HepG2 (cell line): ENCODE results near the gene MAP2K3. TPM values are rescaled to one million over a fixed set of nuclear protein-coding genes. Genes with fewer than 3 reads are reported as not detected.

Experiments used
- NR2F6 ChIP-seq, 2 experiments: IDR thresholded peaks; 2 replicates each; pipeline ENCODE4 v1.6.1; 2016; ENCODE audit warnings: antibody characterized with exemption in 1 of 2, mild to moderate bottlenecking in 1 of 2
- ZBTB1 ChIP-seq: sonication (generic); formaldehyde crosslinking; IDR thresholded peaks from 2 replicates; pipeline ENCODE4 v1.4.0; 2020; ENCODE audit warnings: missing genetic modification reagents, borderline replicate concordance
- ZHX2 ChIP-seq, 2 experiments: sonication (generic) in 1 of 2; formaldehyde crosslinking in 1 of 2; IDR thresholded peaks; 2 replicates each; pipeline versions ENCODE4 v1.6.1 to v1.9.0; 2014 to 2022; ENCODE audit warnings: antibody characterized with exemption in 1 of 2, borderline replicate concordance in 1 of 2, inconsistent platforms in 1 of 2, low read depth in 1 of 2, missing genetic modification reagents in 1 of 2
- ZNF3 ChIP-seq: IDR thresholded peaks from 2 replicates; pipeline ENCODE4 v1.7.0; 2017; ENCODE audit warnings: inconsistent platforms
- ZNF709 ChIP-seq: sonication (generic); formaldehyde crosslinking; IDR thresholded peaks from 2 replicates; pipeline ENCODE4 v1.5.0; 2020; ENCODE audit warnings: mild to moderate bottlenecking, missing genetic modification reagents
- ZNF746 ChIP-seq: sonication (generic); formaldehyde crosslinking; IDR thresholded peaks from 2 replicates; pipeline ENCODE4 v1.8.0; 2022; ENCODE audit warnings: mild to moderate bottlenecking, missing genetic modification reagents
- ZSCAN5A ChIP-seq: sonication (generic); formaldehyde crosslinking; IDR thresholded peaks from 2 replicates; pipeline ENCODE4 v1.8.0; 2022; ENCODE audit warnings: mild to moderate bottlenecking, missing genetic modification reagents, borderline replicate concordance
- polyA plus RNA-seq, 8 experiments: library from polyadenylated mRNA; depleted of rRNA in 3 of 8; stranded (reverse) in 7 of 8; unstranded in 1 of 8; fragments of >200 nt; fragmentation: Illumina TruSeq in 4 of 8; extraction: Trizol in 4 of 8; gene quantifications; 2 replicates each; pipeline versions ENCODE4 v1.2.1 to v1.2.3, GENCODE V29; 2011 to 2016; ENCODE audit warnings: low read depth in 4 of 8, missing spikeins in 1 of 8, mixed read lengths in 1 of 8; ENCODE audit not compliant: insufficient read depth in 1 of 8
- total RNA-seq, 5 experiments: library from RNA; depleted of rRNA; stranded (reverse); fragments of >200 nt; fragmentation: Illumina TruSeq; extraction: Trizol; gene quantifications; 2 replicates each; pipeline ENCODE4 v1.2.3, GENCODE V29; 2016; ENCODE audit warnings: low read depth in 1 of 5

MAP2K3 gene
- total and polyA plus RNA-seq, 2 of the 13 experiments (the other 11 are each of a cell fraction or from before 2014, with no cell fraction given): 20.5 to 27.4 TPM

DNA sequence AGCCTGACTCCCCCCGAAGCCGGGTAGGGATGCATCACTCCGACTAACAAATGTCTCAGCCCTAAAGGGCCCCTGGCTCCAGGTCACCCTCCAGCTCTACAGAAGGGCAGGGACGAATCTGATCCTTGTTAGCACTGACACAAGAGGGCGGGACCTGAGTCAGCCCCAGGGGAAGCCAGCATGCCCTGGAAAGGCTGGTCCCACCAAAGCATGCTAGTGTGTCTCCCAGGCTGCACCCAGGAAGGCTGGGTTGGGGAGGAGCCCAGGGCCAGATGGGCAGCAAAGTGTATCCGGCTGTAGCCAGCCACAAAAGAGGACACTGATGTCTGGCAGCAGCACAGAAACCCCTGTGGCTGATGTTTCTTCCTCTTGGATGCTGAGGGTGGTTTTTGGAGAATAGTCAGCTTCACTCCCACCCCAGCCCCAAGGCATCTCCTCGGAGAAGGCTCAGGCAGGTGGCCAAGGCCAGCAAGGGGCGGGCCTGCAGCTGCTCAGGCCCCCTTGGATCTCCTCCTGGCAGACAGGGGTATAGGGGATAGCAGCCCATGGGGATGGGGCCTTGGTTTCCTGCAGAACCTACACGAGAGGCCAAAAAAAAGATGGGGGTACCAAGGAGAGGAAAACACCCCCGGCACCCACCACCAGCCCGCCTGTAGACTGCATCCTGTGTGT, 42.3 kb upstream of the MAP2K3 start (continued):
- TF ChIP-seq ZSCAN5A (CRISPR knock-in tag): no peak
- no peak for TF ChIP-seq ZBTB1 (CRISPR knock-in tag)
- no peak for TF ChIP-seq ZNF709 (CRISPR knock-in tag)
- TF ChIP-seq ZHX2 (IDR thresholded peaks at IDR 0.05; ENCODE audit: low read depth): no peak
- no peak for TF ChIP-seq ZHX2 (CRISPR knock-in tag; IDR thresholded peaks at IDR 0.05; ENCODE audit: borderline replicate concordance)
- TF ChIP-seq ZNF746 (CRISPR knock-in tag): no peak
- TF ChIP-seq ZNF3 (CRISPR knock-in tag): no peak
- no peak for TF ChIP-seq NR2F6 (IDR thresholded peaks at IDR 0.05)
- TF ChIP-seq NR2F6 (CRISPR knock-in tag; IDR thresholded peaks at IDR 0.05): no peak
